H1 (cell line): ENCODE results near the gene LRRC14B.

Experiments used
- CTCF ChIP-seq, 3 experiments: IDR thresholded peaks; 1 replicate in 2 of 3; 2 replicates in 1 of 3; pipeline versions ENCODE4 v1.5.1 to v1.6.1; 2011; ENCODE audit warnings: low read length in 3 of 3, mild to moderate bottlenecking in 3 of 3, inconsistent platforms in 2 of 3, low read depth in 1 of 3, moderate library complexity in 1 of 3; ENCODE audit not compliant: insufficient read depth in 1 of 3; ENCODE audit errors: control extremely low read depth in 1 of 3
- EGR1 ChIP-seq: IDR thresholded peaks from 2 replicates; pipeline ENCODE4 v1.6.1; 2011; ENCODE audit warnings: low read depth, low read length, borderline replicate concordance
- EP300 ChIP-seq, 2 experiments: IDR thresholded peaks; 1 replicate in 1 of 2; 2 replicates in 1 of 2; pipeline ENCODE4 v1.6.1; 2011 to 2012; ENCODE audit warnings: low read depth in 2 of 2, low read length in 2 of 2, mild to moderate bottlenecking in 2 of 2, borderline replicate concordance in 1 of 2, inconsistent platforms in 1 of 2, moderate library complexity in 1 of 2
- MAFK ChIP-seq: IDR thresholded peaks from 2 replicates; pipeline ENCODE4 v1.6.1; 2012; ENCODE audit warnings: low read depth, mild to moderate bottlenecking, improper control_type of control experiment, low read length
- YY1 ChIP-seq: IDR thresholded peaks from 2 replicates; pipeline ENCODE4 v1.6.1; 2011; ENCODE audit warnings: low read depth, mild to moderate bottlenecking, low read length

GRCh38 chr5:230711-231110, 39.4 kb downstream of the LRRC14B start:
- no peak for TF ChIP-seq YY1
- no peak for TF ChIP-seq CTCF (IDR thresholded peaks at IDR 0.05; ENCODE audit: control extremely low read depth in 1 of 3, insufficient read depth in 1 of 3, low read depth in 1 of 3, low read length in 3 of 3)
- TF ChIP-seq EGR1: no peak
- no peak for TF ChIP-seq EP300 (IDR thresholded peaks at IDR 0.05; ENCODE audit: borderline replicate concordance in 1 of 2, low read depth in 2 of 2, low read length in 2 of 2)
- TF ChIP-seq MAFK: no peak
